H9 (cell line): ENCODE data around the gene ETFA. TPM values are rescaled to one million over a fixed set of nuclear protein-coding genes. Genes with fewer than 3 reads are reported as not detected.

ENCODE experiments used
- DNase-seq: peaks from one replicate; pipeline ENCODE4 v3.0.0-alpha.2; 2017
- H2AFZ ChIP-seq: one replicate; pipeline ENCODE4 v1.6.1; 2013; ENCODE audit warnings: mild to moderate bottlenecking, low read length, control low read depth, moderate library complexity
- H2AK5ac ChIP-seq: 2 replicates; pipeline ENCODE4 v1.6.1; 2013; ENCODE audit warnings: low read length, control low read depth, mixed read lengths; ENCODE audit not compliant: insufficient read length
- H2BK120ac ChIP-seq: one replicate; pipeline ENCODE4 v1.6.1; 2013; ENCODE audit warnings: low read depth, mild to moderate bottlenecking, low read length, control low read depth, inconsistent platforms; ENCODE audit not compliant: poor library complexity, severe bottlenecking
- H2BK12ac ChIP-seq: 2 replicates; pipeline ENCODE4 v1.6.1; 2013; ENCODE audit warnings: low read length, control low read depth, mixed read lengths, low read depth; ENCODE audit not compliant: insufficient read length
- H2BK15ac ChIP-seq: 2 replicates; pipeline ENCODE4 v1.6.1; 2013; ENCODE audit warnings: low read depth, low read length, control low read depth
- H2BK20ac ChIP-seq: one replicate; pipeline ENCODE4 v1.6.1; 2013; ENCODE audit warnings: low read depth, mild to moderate bottlenecking, low read length, control low read depth, inconsistent platforms; ENCODE audit not compliant: poor library complexity, severe bottlenecking
- H2BK5ac ChIP-seq: 2 replicates; pipeline ENCODE4 v1.6.1; 2013; ENCODE audit warnings: low read length, control low read depth, mixed read lengths; ENCODE audit not compliant: insufficient read length
- H3K14ac ChIP-seq: 2 replicates; pipeline ENCODE4 v1.6.1; 2013; ENCODE audit warnings: low read length, control low read depth; ENCODE audit not compliant: insufficient read depth
- H3K18ac ChIP-seq: 2 replicates; pipeline ENCODE4 v1.6.1; 2013; ENCODE audit warnings: low read depth, mild to moderate bottlenecking, mixed read lengths, low read length, control low read depth; ENCODE audit not compliant: insufficient read length
- H3K23ac ChIP-seq: 2 replicates; pipeline ENCODE4 v1.6.1; 2013; ENCODE audit warnings: low read length, control low read depth, mixed read lengths, low read depth; ENCODE audit not compliant: insufficient read length
- H3K23me2 ChIP-seq: 2 replicates; pipeline ENCODE4 v1.6.1; 2013; ENCODE audit warnings: low read depth, mild to moderate bottlenecking, mixed read lengths, low read length, control low read depth; ENCODE audit not compliant: insufficient read length, poor library complexity, severe bottlenecking
- H3K27ac ChIP-seq: 2 replicates; pipeline ENCODE4 v1.5.1; 2013; ENCODE audit warnings: low read length, control low read depth, mixed read lengths, low read depth; ENCODE audit not compliant: insufficient read length
- H3K27me3 ChIP-seq: 2 replicates; pipeline ENCODE4 v1.6.1; 2013; ENCODE audit warnings: low read length, control low read depth, inconsistent platforms; ENCODE audit not compliant: insufficient read depth
- H3K4ac ChIP-seq: 2 replicates; pipeline ENCODE4 v1.6.1; 2013; ENCODE audit warnings: low read depth, mild to moderate bottlenecking, control low read depth, inconsistent platforms, low read length, moderate library complexity
- H3K4me1 ChIP-seq: 2 replicates; pipeline ENCODE4 v1.6.1; 2013; ENCODE audit warnings: low read length, control low read depth, inconsistent platforms; ENCODE audit not compliant: insufficient read depth
- H3K4me2 ChIP-seq: 2 replicates; pipeline ENCODE4 v1.6.1; 2013; ENCODE audit warnings: low read length, control low read depth, mixed read lengths; ENCODE audit not compliant: insufficient read length, insufficient read depth
- H3K56ac ChIP-seq: 2 replicates; pipeline ENCODE4 v1.6.1; 2013; ENCODE audit warnings: low read depth, mild to moderate bottlenecking, mixed read lengths, low read length, control low read depth; ENCODE audit not compliant: insufficient read length
- H3K79me1 ChIP-seq: 2 replicates; pipeline ENCODE4 v1.6.1; 2013; ENCODE audit warnings: low read depth, mild to moderate bottlenecking, moderate library complexity, low read length, control low read depth, inconsistent platforms; ENCODE audit not compliant: insufficient read depth, poor library complexity, severe bottlenecking
- H3K79me2 ChIP-seq: 2 replicates; pipeline ENCODE4 v1.6.1; 2013; ENCODE audit warnings: low read length, control low read depth, inconsistent platforms; ENCODE audit not compliant: insufficient read depth
- H3K9ac ChIP-seq: 2 replicates; pipeline ENCODE4 v1.6.1; 2013; ENCODE audit warnings: low read length, control low read depth, mixed read lengths; ENCODE audit not compliant: insufficient read length; ENCODE audit errors: extremely low read depth
- H3K9me3 ChIP-seq: one replicate; pipeline ENCODE4 v1.6.1; 2013; ENCODE audit warnings: low read depth, low read length, inconsistent platforms; ENCODE audit not compliant: control insufficient read depth
- H3T11ph ChIP-seq: one replicate; pipeline ENCODE4 v1.6.1; 2013; ENCODE audit warnings: mild to moderate bottlenecking, low read length, control low read depth, inconsistent platforms
- H4K20me1 ChIP-seq: one replicate; pipeline ENCODE4 v1.6.1; 2013; ENCODE audit not compliant: control insufficient read depth, insufficient read length, insufficient read depth
- H4K5ac ChIP-seq: 2 replicates; pipeline ENCODE4 v1.6.1; 2013; ENCODE audit warnings: low read depth, mild to moderate bottlenecking, mixed read lengths, low read length, control low read depth; ENCODE audit not compliant: insufficient read length
- H4K8ac ChIP-seq: replicated peaks from 2 replicates; pipeline ENCODE4 v1.6.1; 2013; ENCODE audit warnings: low read length, control low read depth, mixed read lengths, low read depth; ENCODE audit not compliant: insufficient read length
- H4K91ac ChIP-seq: 2 replicates; pipeline ENCODE4 v1.6.1; 2013; ENCODE audit warnings: low read depth, mild to moderate bottlenecking, moderate library complexity, mixed read lengths, low read length, control low read depth; ENCODE audit not compliant: insufficient read length
- H3K27ac Mint-ChIP-seq, 3 experiments: 2 replicates in 2 of 3; 3 replicates in 1 of 3; pipeline ENCODE4 v1.8.0; 2020 to 2021; ENCODE audit warnings: mixed read lengths in 3 of 3, mild to moderate bottlenecking in 1 of 3, moderate library complexity in 1 of 3
- H3K27me3 Mint-ChIP-seq: 2 replicates; pipeline ENCODE4 v1.8.0; 2021; ENCODE audit warnings: low read depth, mild to moderate bottlenecking, moderate library complexity, mixed read lengths
- H3K36me3 Mint-ChIP-seq, 3 experiments: 2 replicates in 2 of 3; 3 replicates in 1 of 3; pipeline ENCODE4 v1.8.0; 2020 to 2021; ENCODE audit warnings: low read depth in 3 of 3, mixed read lengths in 3 of 3; ENCODE audit not compliant: insufficient read depth in 1 of 3
- H3K4me1 Mint-ChIP-seq, 2 experiments: 2 replicates each; pipeline ENCODE4 v1.8.0; 2020; ENCODE audit warnings: mixed read lengths in 2 of 2
- H3K4me3 Mint-ChIP-seq, 2 experiments: 2 replicates in 1 of 2; 3 replicates in 1 of 2; pipeline ENCODE4 v1.8.0; 2020 to 2021; ENCODE audit warnings: mild to moderate bottlenecking in 2 of 2, mixed read lengths in 2 of 2, moderate library complexity in 1 of 2
- H3K9me3 Mint-ChIP-seq, 2 experiments: 2 replicates in 1 of 2; 3 replicates in 1 of 2; pipeline ENCODE4 v1.8.0; 2020; ENCODE audit warnings: mild to moderate bottlenecking in 2 of 2, mixed read lengths in 2 of 2, moderate library complexity in 1 of 2
- WGBS: extraction: QIAGEN DNeasy Blood & Tissue Kit; methylation state at CpG from one replicate; pipeline ENCODE4 v1.1.7; 2013; ENCODE audit warnings: missing lambda C conversion rate, low lambda C conversion rate, mixed read lengths; ENCODE audit not compliant: insufficient read length; ENCODE audit errors: extremely low coverage; 5-methylcytosine and 5-hydroxymethylcytosine counted together
- total RNA-seq: library from RNA; stranded (reverse); gene quantifications from 2 replicates; pipeline ENCODE4 v1.2.1, GENCODE V29; 2021
- TF ChIP-seq, protein P1 (sequence below): fragments of 200-600 bp; sonication (generic); conservative IDR thresholded peaks from 3 replicates; pipeline ENCODE4 v1.8.0; 2021; ENCODE audit warnings: antibody characterized with exemption, mild to moderate bottlenecking

Gene ETFA
- total RNA-seq, 1 experiment from 2014 or later = 109 TPM

GRCh38 chr15:76206325-76206976 is 104.8 kb downstream of the ETFA start:
- Histone ChIP-seq H3K27me3 (no peaks in the 10 kb centered on the region), H2AK5ac (no peak overlapping the region), H3K56ac (no peak overlapping the region), H3K4ac (no peak overlapping the region), H4K20me1 (no peaks in the 10 kb centered on the region), H2BK120ac (no peak overlapping the region), H3T11ph (no peak overlapping the region), H3K79me1 (no peaks in the 10 kb centered on the region), H3K9me3 (no peaks in the 10 kb centered on the region), H2BK12ac (no peak overlapping the region), H2BK15ac (no peak overlapping the region), H3K23me2 (no peaks in the 10 kb centered on the region), H2AFZ (no peak overlapping the region), H3K14ac (no peak overlapping the region), H4K91ac (no peak overlapping the region), H3K18ac (no peak overlapping the region), H3K9ac (no peak overlapping the region), H4K8ac (no peak overlapping the region), H2BK20ac (no peak overlapping the region), H3K79me2 (no peaks in the 10 kb centered on the region), H3K4me2 (no peak overlapping the region), H3K4me1 (peaks cover 2% of the 10 kb centered on the region; the same call in 1 of the 2 replicates), H4K5ac (no peak overlapping the region), H3K27ac (no peak overlapping the region), H2BK5ac (no peak overlapping the region), H3K23ac (no peak overlapping the region)
- H3K27me3 Mint-ChIP-seq = no peaks in the 10 kb centered on the region
- H3K4me3 Mint-ChIP-seq = no peak overlapping the region
- no peaks in the 10 kb centered on the region for H3K9me3 Mint-ChIP-seq
- peaks cover under 1 to 3% of the 10 kb centered on the region in 2 experiments; a peak in 2 of 4 replicates for H3K4me1 Mint-ChIP-seq
- H3K27ac Mint-ChIP-seq = no peak overlapping the region
- peaks cover 0 to 6% (median 0%) of the 10 kb centered on the region in 3 experiments; a peak in 2 of 7 replicates for H3K36me3 Mint-ChIP-seq
- no CpG with 5 or more reads among the region's 4 CpGs for WGBS
- DNase-seq = no peak
- TF ChIP-seq, protein P1, sequence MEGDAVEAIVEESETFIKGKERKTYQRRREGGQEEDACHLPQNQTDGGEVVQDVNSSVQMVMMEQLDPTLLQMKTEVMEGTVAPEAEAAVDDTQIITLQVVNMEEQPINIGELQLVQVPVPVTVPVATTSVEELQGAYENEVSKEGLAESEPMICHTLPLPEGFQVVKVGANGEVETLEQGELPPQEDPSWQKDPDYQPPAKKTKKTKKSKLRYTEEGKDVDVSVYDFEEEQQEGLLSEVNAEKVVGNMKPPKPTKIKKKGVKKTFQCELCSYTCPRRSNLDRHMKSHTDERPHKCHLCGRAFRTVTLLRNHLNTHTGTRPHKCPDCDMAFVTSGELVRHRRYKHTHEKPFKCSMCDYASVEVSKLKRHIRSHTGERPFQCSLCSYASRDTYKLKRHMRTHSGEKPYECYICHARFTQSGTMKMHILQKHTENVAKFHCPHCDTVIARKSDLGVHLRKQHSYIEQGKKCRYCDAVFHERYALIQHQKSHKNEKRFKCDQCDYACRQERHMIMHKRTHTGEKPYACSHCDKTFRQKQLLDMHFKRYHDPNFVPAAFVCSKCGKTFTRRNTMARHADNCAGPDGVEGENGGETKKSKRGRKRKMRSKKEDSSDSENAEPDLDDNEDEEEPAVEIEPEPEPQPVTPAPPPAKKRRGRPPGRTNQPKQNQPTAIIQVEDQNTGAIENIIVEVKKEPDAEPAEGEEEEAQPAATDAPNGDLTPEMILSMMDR = no peak
